ENCODE measurements around the gene DOK5. TPM values are rescaled to one million over a fixed set of nuclear protein-coding genes. Genes with fewer than 3 reads are reported as not detected.

DOK5 gene
- total RNA-seq, 2 experiments from 2014 or later: not detected

DNA sequence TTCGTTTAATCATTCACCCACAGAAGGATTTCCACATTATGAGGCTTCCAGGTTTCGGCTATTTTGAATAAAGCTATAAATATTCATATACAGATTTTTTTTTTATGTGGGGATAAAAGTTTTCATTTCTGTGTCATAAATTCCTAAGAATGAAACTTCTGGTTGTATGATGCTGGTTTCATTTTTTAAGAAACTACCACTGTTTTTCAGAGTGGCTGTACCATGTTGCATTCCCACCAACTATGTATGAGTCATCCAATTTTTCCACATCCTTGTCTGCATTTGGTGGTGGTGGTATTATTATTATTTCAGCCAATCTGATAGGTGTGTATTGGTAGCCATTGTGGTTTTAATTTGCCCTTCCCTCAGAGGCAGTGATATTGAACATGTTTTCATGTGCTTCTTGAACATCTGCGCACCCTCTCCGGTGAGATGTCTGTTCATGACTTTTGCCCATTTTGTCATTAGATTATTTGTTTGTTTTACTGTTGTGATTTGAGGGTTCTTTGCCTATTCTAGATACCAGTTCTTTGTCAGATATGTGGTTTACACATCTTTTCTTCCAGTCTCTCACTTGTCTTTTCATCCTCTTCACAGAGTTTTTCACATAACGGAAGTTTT lies 75.5 kb downstream of the DOK5 start:
- no peak for TF ChIP-seq EZH2phosphoT487 (IDR thresholded peaks at IDR 0.05; ENCODE audit: borderline replicate concordance, low read depth, low read length)
- intact Hi-C loops (cut with micrococcal nuclease; ENCODE audit: unreplicated experiment): no loop called here
- H4K20me1 ChIP-seq (ENCODE audit: insufficient read depth, low read length): no peaks in the 10 kb centered on the region
- CTCF ChIA-PET (ENCODE audit: unreplicated experiment): no interaction called here
- H3K4me1 ChIP-seq (ENCODE audit: insufficient read depth, low read length, poor library complexity, severe bottlenecking): no peaks in the 10 kb centered on the region
- H3K4me3 ChIP-seq (ENCODE audit: low read depth, low read length, poor library complexity, severe bottlenecking): no peak overlapping the region
- no peak overlapping the region for H3K4me2 ChIP-seq (ENCODE audit: low read length)
- no peak for DNase-seq (ENCODE audit: low spot score)
- no peaks in the 10 kb centered on the region for H3K9me3 ChIP-seq (ENCODE audit: low read length)
- no peak overlapping the region for H2AFZ ChIP-seq (ENCODE audit: low read length)
- no peak overlapping the region for H3K27ac ChIP-seq (ENCODE audit: low read depth, low read length, poor library complexity, severe bottlenecking)
- BruUV-seq (replicated peaks): no TSS peak
- POLR2A ChIA-PET: no interaction called here
- no peaks in the 10 kb centered on the region for H3K36me3 ChIP-seq (ENCODE audit: insufficient read depth, low read length)
- no peaks in the 10 kb centered on the region for H3K9me2 ChIP-seq (ENCODE audit: insufficient read depth, low read length)
- H3K79me2 ChIP-seq (ENCODE audit: insufficient read depth, low read depth, low read length): no peaks in the 10 kb centered on the region

DNA sequence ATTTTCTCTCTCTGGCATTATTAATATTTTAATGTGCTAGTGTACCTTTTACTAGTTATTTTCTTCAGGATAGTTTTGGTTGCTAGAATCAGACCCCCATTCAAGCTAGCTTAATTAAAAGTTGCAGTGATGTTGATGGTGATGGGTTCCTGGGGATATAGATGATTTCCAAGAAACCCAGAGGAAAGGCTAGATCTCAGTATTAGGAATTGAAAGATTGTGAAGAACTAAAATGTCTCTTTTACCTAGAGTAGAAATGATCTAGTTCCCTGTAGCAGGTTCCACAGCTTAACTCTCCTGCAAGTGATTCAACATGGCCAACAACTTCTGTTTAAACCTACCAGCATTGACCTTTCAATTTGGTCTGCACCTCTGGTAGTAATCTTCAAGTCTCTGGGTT lies 78.6 kb downstream of the DOK5 start:
- CTCF ChIA-PET (ENCODE audit: unreplicated experiment): no interaction called here
- no peaks in the 10 kb centered on the region for H3K9me2 ChIP-seq (ENCODE audit: insufficient read depth, low read length)
- BruUV-seq (replicated peaks): no TSS peak
- H3K36me3 ChIP-seq (ENCODE audit: insufficient read depth, low read length): no peaks in the 10 kb centered on the region
- no peak for TF ChIP-seq EZH2phosphoT487 (IDR thresholded peaks at IDR 0.05; ENCODE audit: borderline replicate concordance, low read depth, low read length)
- TF ChIP-seq, protein P1, sequence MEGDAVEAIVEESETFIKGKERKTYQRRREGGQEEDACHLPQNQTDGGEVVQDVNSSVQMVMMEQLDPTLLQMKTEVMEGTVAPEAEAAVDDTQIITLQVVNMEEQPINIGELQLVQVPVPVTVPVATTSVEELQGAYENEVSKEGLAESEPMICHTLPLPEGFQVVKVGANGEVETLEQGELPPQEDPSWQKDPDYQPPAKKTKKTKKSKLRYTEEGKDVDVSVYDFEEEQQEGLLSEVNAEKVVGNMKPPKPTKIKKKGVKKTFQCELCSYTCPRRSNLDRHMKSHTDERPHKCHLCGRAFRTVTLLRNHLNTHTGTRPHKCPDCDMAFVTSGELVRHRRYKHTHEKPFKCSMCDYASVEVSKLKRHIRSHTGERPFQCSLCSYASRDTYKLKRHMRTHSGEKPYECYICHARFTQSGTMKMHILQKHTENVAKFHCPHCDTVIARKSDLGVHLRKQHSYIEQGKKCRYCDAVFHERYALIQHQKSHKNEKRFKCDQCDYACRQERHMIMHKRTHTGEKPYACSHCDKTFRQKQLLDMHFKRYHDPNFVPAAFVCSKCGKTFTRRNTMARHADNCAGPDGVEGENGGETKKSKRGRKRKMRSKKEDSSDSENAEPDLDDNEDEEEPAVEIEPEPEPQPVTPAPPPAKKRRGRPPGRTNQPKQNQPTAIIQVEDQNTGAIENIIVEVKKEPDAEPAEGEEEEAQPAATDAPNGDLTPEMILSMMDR (conservative IDR thresholded peaks at IDR 0.05; ENCODE audit: low read length): no peak
- H3K9me3 ChIP-seq (ENCODE audit: low read length): no peaks in the 10 kb centered on the region
- no peak overlapping the region for H2AFZ ChIP-seq (ENCODE audit: low read length)
- no peak for DNase-seq (ENCODE audit: low spot score)
- POLR2A ChIA-PET: no interaction called here
- no peaks in the 10 kb centered on the region for H4K20me1 ChIP-seq (ENCODE audit: insufficient read depth, low read length)
- no peak overlapping the region for H3K4me3 ChIP-seq (ENCODE audit: low read depth, low read length, poor library complexity, severe bottlenecking)
- intact Hi-C loops (cut with micrococcal nuclease; ENCODE audit: unreplicated experiment): no loop called here
- H3K4me2 ChIP-seq (ENCODE audit: low read length): no peak overlapping the region
- no peaks in the 10 kb centered on the region for H3K79me2 ChIP-seq (ENCODE audit: insufficient read depth, low read depth, low read length)
- no peak overlapping the region for H3K27ac ChIP-seq (ENCODE audit: low read depth, low read length, poor library complexity, severe bottlenecking)
- H3K4me1 ChIP-seq (ENCODE audit: insufficient read depth, low read length, poor library complexity, severe bottlenecking): no peaks in the 10 kb centered on the region

- no peaks in the 10 kb centered on the region for H3K9me2 ChIP-seq (ENCODE audit: insufficient read depth, low read length)
- intact Hi-C loops (cut with micrococcal nuclease; ENCODE audit: unreplicated experiment): no loop called here
- H2AFZ ChIP-seq (ENCODE audit: low read length): no peak overlapping the region
- BruUV-seq (replicated peaks): no TSS peak
- no peak overlapping the region for H3K4me3 ChIP-seq (ENCODE audit: low read depth, low read length, poor library complexity, severe bottlenecking)
- ChIA-PET CTCF (ENCODE audit: unreplicated experiment) (no interaction called here), POLR2A (no interaction called here)
- TF ChIP-seq, protein P1 (conservative IDR thresholded peaks at IDR 0.05; ENCODE audit: low read length): no peak
- no peak for TF ChIP-seq EZH2phosphoT487 (IDR thresholded peaks at IDR 0.05; ENCODE audit: borderline replicate concordance, low read depth, low read length)
- no peaks in the 10 kb centered on the region for H3K36me3 ChIP-seq (ENCODE audit: insufficient read depth, low read length)
- no peaks in the 10 kb centered on the region for H3K79me2 ChIP-seq (ENCODE audit: insufficient read depth, low read depth, low read length)
- no peaks in the 10 kb centered on the region for H3K9me3 ChIP-seq (ENCODE audit: low read length)
- no peaks in the 10 kb centered on the region for H4K20me1 ChIP-seq (ENCODE audit: insufficient read depth, low read length)
- no peak overlapping the region for H3K4me2 ChIP-seq (ENCODE audit: low read length)
- no peak overlapping the region for H3K27ac ChIP-seq (ENCODE audit: low read depth, low read length, poor library complexity, severe bottlenecking)
- H3K4me1 ChIP-seq (ENCODE audit: insufficient read depth, low read length, poor library complexity, severe bottlenecking): no peaks in the 10 kb centered on the region
- DNase-seq (ENCODE audit: low spot score): no peak
Observed at GRCh38 chr20:54555150-54555549, 79.8 kb downstream of the DOK5 start.

Data from OCI-LY7 (cell line).